GM23248 (cell line): ENCODE data around the gene BMP2K. TPM values are rescaled to one million over a fixed set of nuclear protein-coding genes. Genes with fewer than 3 reads are reported as not detected.

ENCODE experiments used
- DNase-seq: peaks from one replicate; pipeline ENCODE4 v3.0.0-alpha.2; 2015
- H2AFZ ChIP-seq: fragments of 200-600 bp; sonication (generic); 2 replicates; pipeline ENCODE4 v1.6.1; 2016; ENCODE audit warnings: antibody characterized with exemption
- H3F3A ChIP-seq: fragments of 200-600 bp; sonication (generic); 2 replicates; pipeline ENCODE4 v1.6.1; 2016; ENCODE audit warnings: mild to moderate bottlenecking, antibody characterized with exemption, mixed run types; ENCODE audit not compliant: insufficient read depth
- H3K27ac ChIP-seq: fragments of 200-600 bp; sonication (generic); 2 replicates; pipeline ENCODE4 v1.5.1; 2016; ENCODE audit warnings: mild to moderate bottlenecking
- H3K27me3 ChIP-seq: fragments of 200-600 bp; sonication (generic); replicated peaks from 2 replicates; pipeline ENCODE4 v1.6.1; 2016; ENCODE audit warnings: mild to moderate bottlenecking; ENCODE audit not compliant: insufficient read depth
- H3K36me3 ChIP-seq: fragments of 200-600 bp; sonication (generic); 2 replicates; pipeline ENCODE4 v1.6.1; 2016; ENCODE audit warnings: low read depth, mild to moderate bottlenecking
- H3K4me1 ChIP-seq: fragments of 200-600 bp; sonication (generic); 2 replicates; pipeline ENCODE4 v1.6.1; 2016; ENCODE audit warnings: mild to moderate bottlenecking; ENCODE audit not compliant: insufficient read depth
- H3K4me2 ChIP-seq: fragments of 200-600 bp; sonication (generic); one replicate; pipeline ENCODE4 v1.6.1; 2016; ENCODE audit warnings: mild to moderate bottlenecking; ENCODE audit not compliant: unreplicated experiment
- H3K4me3 ChIP-seq: fragments of 200-600 bp; sonication (generic); 2 replicates; pipeline ENCODE4 v1.5.1; 2016; ENCODE audit warnings: mild to moderate bottlenecking
- H3K79me2 ChIP-seq: fragments of 200-600 bp; sonication (generic); 2 replicates; pipeline ENCODE4 v1.6.1; 2016; ENCODE audit warnings: mild to moderate bottlenecking; ENCODE audit not compliant: insufficient read depth
- H3K9ac ChIP-seq: fragments of 200-600 bp; sonication (generic); 2 replicates; pipeline ENCODE4 v1.6.1; 2016; ENCODE audit warnings: mild to moderate bottlenecking
- H3K9me2 ChIP-seq: fragments of 200-600 bp; sonication (generic); 2 replicates; pipeline ENCODE4 v1.6.1; 2016; ENCODE audit warnings: mixed run types, mild to moderate bottlenecking, moderate library complexity; ENCODE audit not compliant: insufficient read depth
- H3K9me3 ChIP-seq: fragments of 200-600 bp; sonication (generic); one replicate; pipeline ENCODE4 v1.6.1; 2017; ENCODE audit warnings: low read depth
- H4K20me1 ChIP-seq: fragments of 200-600 bp; sonication (generic); 2 replicates; pipeline ENCODE4 v1.6.0; 2016; ENCODE audit not compliant: insufficient read depth
- EZH2 ChIP-seq: fragments of 200-600 bp; sonication (generic); IDR thresholded peaks from 2 replicates; pipeline ENCODE4 v1.6.1; 2018; ENCODE audit warnings: antibody characterized with exemption, mild to moderate bottlenecking; ENCODE audit not compliant: insufficient read depth, poor library complexity, severe bottlenecking
- EZH2phosphoT487 ChIP-seq: fragments of 200-600 bp; sonication (generic); IDR thresholded peaks from 2 replicates; pipeline ENCODE4 v1.6.1; 2018; ENCODE audit warnings: antibody characterized with exemption, moderate library complexity, mild to moderate bottlenecking, low read depth; ENCODE audit not compliant: insufficient read depth
- WGBS, 2 experiments: methylation state at CpG; one replicate each; pipeline ENCODE4 v1.1.6; 2015 to 2017; ENCODE audit warnings: low lambda C conversion rate in 2 of 2, low coverage in 1 of 2; ENCODE audit errors: missing lambda C conversion rate in 2 of 2; 5-methylcytosine and 5-hydroxymethylcytosine counted together
- in situ Hi-C: fragments of 300-500 bp; cut with MboI; formaldehyde crosslinking; loops from 2 replicates; pipeline ENCODE4 v1.15.0; 2020
- polyA plus RNA-seq: library from polyadenylated mRNA; unstranded; fragments of >200 nt; fragmentation: Nextera tagmentation; extraction: Ambion mirVana; gene quantifications from 2 replicates; pipeline ENCODE4 v1.2.1, GENCODE V29; 2016
- total RNA-seq: library from RNA; depleted of rRNA; stranded (reverse); fragments of >200 nt; shearing (Covaris generic); gene quantifications from 2 replicates; pipeline ENCODE4 v1.2.3, GENCODE V29; 2014

BMP2K gene
- total and polyA plus RNA-seq, 2 experiments from 2014 or later, result 11.0 to 53.0 TPM

DNA sequence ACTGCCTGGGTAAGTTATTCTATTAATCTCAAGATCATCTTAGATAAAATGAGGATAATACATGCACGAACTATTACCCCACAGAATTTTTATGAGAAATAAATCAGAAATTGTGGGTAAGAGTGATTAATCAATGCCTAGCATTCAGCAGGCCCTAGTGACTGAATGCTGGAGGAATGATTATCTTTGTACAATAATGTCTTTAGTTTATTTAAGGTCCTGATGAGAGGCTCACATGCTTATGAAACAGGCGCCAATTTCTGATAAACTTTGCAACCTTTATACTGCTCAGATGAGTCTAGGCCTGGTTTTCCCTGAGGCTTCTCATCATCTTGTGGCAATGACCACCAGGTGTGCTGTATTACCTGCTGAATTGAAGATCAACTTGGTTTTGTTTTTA is 27.8 kb upstream of the BMP2K start:
- no peak overlapping the region for H3K4me3 ChIP-seq
- no peak overlapping the region; the same call in 1 of the 2 replicates for H3K9ac ChIP-seq
- H3K9me2 ChIP-seq, result no peaks in the 10 kb centered on the region
- peaks cover 22% of the 10 kb centered on the region for H3F3A ChIP-seq
- H4K20me1 ChIP-seq, result no peaks in the 10 kb centered on the region
- no peaks in the 10 kb centered on the region for H3K9me3 ChIP-seq
- H3K4me2 ChIP-seq, result peak overlapping the region; percentile 12
- no peaks in the 10 kb centered on the region for H3K27me3 ChIP-seq
- peak; percentile 36 for DNase-seq
- no peak overlapping the region for H2AFZ ChIP-seq
- peaks cover 25% of the 10 kb centered on the region for H3K4me1 ChIP-seq
- peak overlapping the region; percentile 69 for H3K27ac ChIP-seq
- H3K36me3 ChIP-seq, result no peaks in the 10 kb centered on the region
- no peaks in the 10 kb centered on the region for H3K79me2 ChIP-seq
- WGBS, 2 experiments, result 56 to 67% methylated on average over 2 of the region's 2 CpGs
- in situ Hi-C loops, result no loop called here
- TF ChIP-seq EZH2 (no peak), EZH2phosphoT487 (no peak)

DNA sequence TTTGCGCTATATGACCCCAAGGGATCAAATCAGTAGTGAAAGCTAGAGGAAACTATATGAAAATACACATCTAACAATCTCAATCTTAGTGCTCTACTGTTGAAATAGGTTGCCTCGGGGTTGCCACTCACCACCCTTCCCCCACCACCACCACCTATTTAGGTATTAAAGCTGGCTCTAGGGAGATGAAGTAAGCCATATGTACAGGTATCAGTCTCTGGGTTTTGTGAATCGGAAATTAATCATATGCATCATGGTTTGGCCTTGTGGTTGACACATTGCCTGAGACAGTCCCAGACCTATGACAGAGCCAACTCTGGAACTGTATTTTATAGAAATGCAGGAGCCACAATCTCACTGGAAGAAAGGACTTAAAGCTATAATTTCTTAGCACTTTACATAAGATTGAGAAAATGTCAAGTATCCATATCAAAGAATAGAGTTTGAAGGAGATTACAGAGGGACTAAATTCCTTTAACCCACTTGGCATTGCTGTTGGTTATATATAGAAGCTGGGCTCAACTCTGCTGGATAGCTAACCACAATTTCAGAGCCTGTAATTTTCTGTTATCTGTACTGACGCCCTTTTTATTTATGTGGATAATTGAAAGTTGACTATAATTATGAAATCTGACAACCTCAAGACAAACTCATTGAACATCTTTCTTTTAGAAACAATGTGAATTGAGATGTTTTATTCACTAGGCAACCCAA is 26.7 kb upstream of the BMP2K start:
- H3K27ac ChIP-seq, result no peak overlapping the region
- H3K36me3 ChIP-seq, result no peaks in the 10 kb centered on the region
- in situ Hi-C loops, result no loop called here
- peaks cover 25% of the 10 kb centered on the region for H3K4me1 ChIP-seq
- H2AFZ ChIP-seq, result no peak overlapping the region
- no peaks in the 10 kb centered on the region for H3K9me2 ChIP-seq
- H3F3A ChIP-seq, result peaks cover 22% of the 10 kb centered on the region
- 88 to 90% methylated on average over 4 of the region's 4 CpGs for WGBS, 2 experiments
- H3K9me3 ChIP-seq, result no peaks in the 10 kb centered on the region
- peak; percentile 9 for DNase-seq
- no peak overlapping the region for H3K4me2 ChIP-seq
- H3K27me3 ChIP-seq, result no peaks in the 10 kb centered on the region
- H3K9ac ChIP-seq, result no peak overlapping the region
- H3K4me3 ChIP-seq, result no peak overlapping the region
- no peaks in the 10 kb centered on the region for H3K79me2 ChIP-seq
- TF ChIP-seq EZH2phosphoT487 (no peak), EZH2 (no peak)
- H4K20me1 ChIP-seq, result no peaks in the 10 kb centered on the region

DNA sequence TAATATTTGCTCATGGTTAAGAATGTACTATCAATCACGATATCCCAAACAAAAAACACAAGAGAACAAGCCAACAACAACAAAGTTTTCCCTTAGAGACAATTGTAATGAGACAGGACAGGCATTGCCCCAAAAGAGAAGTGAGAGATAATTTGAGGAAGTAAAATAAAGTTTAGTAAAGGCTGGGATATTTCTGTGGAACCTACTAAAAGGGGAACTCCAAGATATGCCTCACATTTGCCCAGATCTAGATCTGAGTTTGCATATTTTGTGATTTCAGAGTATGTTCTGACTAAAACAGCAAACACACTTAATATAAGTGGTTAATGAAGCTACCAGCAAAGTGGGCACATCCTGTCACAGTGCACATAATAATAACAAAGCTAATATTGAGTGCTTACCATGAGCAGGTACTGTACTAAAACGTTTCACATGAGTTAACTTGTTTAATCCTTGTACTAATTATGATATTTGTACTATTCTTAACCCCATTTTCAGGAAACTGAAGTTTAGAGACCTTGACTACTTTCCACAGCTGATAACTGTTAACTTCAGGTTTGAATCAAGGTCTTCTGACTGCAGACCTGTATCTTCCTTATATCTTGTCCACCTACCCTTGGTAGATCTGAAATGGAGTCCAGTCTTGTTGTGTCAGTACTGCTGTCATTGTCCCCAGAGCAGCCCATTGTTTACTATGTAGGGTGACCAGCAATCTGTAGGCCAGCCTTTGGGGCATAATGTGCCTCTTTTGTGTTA is 26.0 kb upstream of the BMP2K start:
- Histone ChIP-seq H3F3A (peaks cover 22% of the 10 kb centered on the region), H3K36me3 (no peaks in the 10 kb centered on the region), H3K9me3 (no peaks in the 10 kb centered on the region), H3K27me3 (no peaks in the 10 kb centered on the region), H3K27ac (no peak overlapping the region), H3K4me2 (no peak overlapping the region), H3K4me1 (peaks cover 25% of the 10 kb centered on the region), H3K9ac (no peak overlapping the region), H3K4me3 (no peak overlapping the region), H2AFZ (no peak overlapping the region), H4K20me1 (no peaks in the 10 kb centered on the region), H3K79me2 (no peaks in the 10 kb centered on the region), H3K9me2 (no peaks in the 10 kb centered on the region)
- WGBS, 2 experiments, result 56 to 61% methylated on average over 2 of the region's 2 CpGs
- TF ChIP-seq EZH2 (no peak), EZH2phosphoT487 (no peak)
- no peak for DNase-seq
- in situ Hi-C loops, result no loop called here

DNA sequence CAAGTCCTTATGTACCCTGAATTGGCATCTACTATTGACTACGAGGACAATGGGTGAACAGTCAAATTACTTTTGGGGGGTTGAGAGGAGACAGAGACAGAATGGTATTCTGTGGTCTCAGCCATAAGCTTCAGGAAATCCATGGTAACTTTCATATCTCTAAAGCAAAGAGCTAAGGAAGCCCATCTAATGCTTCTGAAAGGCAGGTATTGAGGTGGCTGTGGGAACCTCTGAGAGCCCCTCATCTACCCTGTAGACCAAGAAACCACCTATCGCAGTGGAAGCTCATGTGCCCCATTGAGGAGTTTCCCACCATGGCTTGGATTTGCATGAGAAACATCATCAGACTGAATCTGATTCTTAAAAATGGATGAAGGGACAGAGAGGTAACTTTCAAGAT is 23.1 kb upstream of the BMP2K start:
- no peak for DNase-seq
- H3K27me3 ChIP-seq, result no peaks in the 10 kb centered on the region
- no peaks in the 10 kb centered on the region for H3K36me3 ChIP-seq
- in situ Hi-C loops, result no loop called here
- 90 to 93% methylated on average over 2 of the region's 2 CpGs for WGBS, 2 experiments
- H3K4me2 ChIP-seq, result no peak overlapping the region
- no peaks in the 10 kb centered on the region for H4K20me1 ChIP-seq
- no peak overlapping the region for H3K9ac ChIP-seq
- no peaks in the 10 kb centered on the region for H3K9me2 ChIP-seq
- TF ChIP-seq EZH2 (no peak), EZH2phosphoT487 (no peak)
- peaks cover 14% of the 10 kb centered on the region for H3K4me1 ChIP-seq
- no peaks in the 10 kb centered on the region for H3K9me3 ChIP-seq
- H2AFZ ChIP-seq, result no peak overlapping the region
- H3F3A ChIP-seq, result peaks cover 13% of the 10 kb centered on the region
- no peaks in the 10 kb centered on the region for H3K79me2 ChIP-seq
- H3K27ac ChIP-seq, result no peak overlapping the region
- no peak overlapping the region for H3K4me3 ChIP-seq
